Stimulated activated CD4-positive, alpha-beta T cell treated with anti-CD3 and anti-CD28 coated beads, TNF-alpha, amount 100 ng/mL, for 24 hours (primary cell): ENCODE measurements around the gene LIPC.

Experiments
- DNase-seq, 3 experiments: peaks; one replicate each; pipeline ENCODE4 v3.0.0-alpha.2; 2020; ENCODE audit warnings: low read depth in 3 of 3

LIPC gene

GRCh38 chr15:58554758-58555157, 123.0 kb downstream of the LIPC start:
- no peak for DNase-seq

GRCh38 chr15:58555162-58556027, 123.6 kb downstream of the LIPC start:
- no peak for DNase-seq

GRCh38 chr15:58556028-58556361, 124.2 kb downstream of the LIPC start:
- no peak for DNase-seq

GRCh38 chr15:58556541-58556940, 124.8 kb downstream of the LIPC start:
- no peak for DNase-seq

GRCh38 chr15:58558777-58559176, 127.0 kb downstream of the LIPC start:
- DNase-seq = no peak

GRCh38 chr15:58559904-58560588, 128.3 kb downstream of the LIPC start:
- DNase-seq = no peak

GRCh38 chr15:58561321-58561720, 129.5 kb downstream of the LIPC start:
- DNase-seq = no peak

GRCh38 chr15:58562135-58562534, 130.3 kb downstream of the LIPC start:
- DNase-seq = no peak

- DNase-seq = no peak
These were observed 133.2 kb downstream of the LIPC start for GRCh38 chr15:58564981-58565380.

- no peak for DNase-seq
These were observed 133.8 kb downstream of the LIPC start for GRCh38 chr15:58565619-58566018.

- no peak for DNase-seq
These were observed 134.2 kb downstream of the LIPC start for GRCh38 chr15:58566029-58566428.

- no peak for DNase-seq
These were observed 136.4 kb downstream of the LIPC start for GRCh38 chr15:58568157-58568571.

GRCh38 chr15:58569455-58569854, 137.7 kb downstream of the LIPC start:
- no peak for DNase-seq

- no peak for DNase-seq
These were observed 139.7 kb downstream of the LIPC start for GRCh38 chr15:58571491-58571890.

- no peak for DNase-seq
These were observed 140.7 kb downstream of the LIPC start for GRCh38 chr15:58572521-58572920.

- DNase-seq = no peak
These were observed 141.5 kb downstream of the LIPC start for GRCh38 chr15:58573270-58573669.

GRCh38 chr15:58574631-58575030, 142.8 kb downstream of the LIPC start:
- no peak for DNase-seq

- no peak for DNase-seq
These were observed 143.4 kb downstream of the LIPC start for GRCh38 chr15:58575045-58575786.

- no peak for DNase-seq
These were observed 144.9 kb downstream of the LIPC start for GRCh38 chr15:58576657-58577056.

- no peak for DNase-seq
These were observed 150.4 kb downstream of the LIPC start for GRCh38 chr15:58582160-58582559.

GRCh38 chr15:58583171-58583908, 151.5 kb downstream of the LIPC start:
- DNase-seq = no peak
